Measurements from ENCODE around the gene SRC. TPM values are rescaled to one million over a fixed set of nuclear protein-coding genes. Genes with fewer than 3 reads are reported as not detected.
A peak's percentile ranks its signal among the peaks of the same experiment; 100 is the strongest.

Gene SRC
- polyA plus RNA-seq, 1 of the 3 experiments (the other 2 are of a cell fraction): 23.8 TPM

DNA sequence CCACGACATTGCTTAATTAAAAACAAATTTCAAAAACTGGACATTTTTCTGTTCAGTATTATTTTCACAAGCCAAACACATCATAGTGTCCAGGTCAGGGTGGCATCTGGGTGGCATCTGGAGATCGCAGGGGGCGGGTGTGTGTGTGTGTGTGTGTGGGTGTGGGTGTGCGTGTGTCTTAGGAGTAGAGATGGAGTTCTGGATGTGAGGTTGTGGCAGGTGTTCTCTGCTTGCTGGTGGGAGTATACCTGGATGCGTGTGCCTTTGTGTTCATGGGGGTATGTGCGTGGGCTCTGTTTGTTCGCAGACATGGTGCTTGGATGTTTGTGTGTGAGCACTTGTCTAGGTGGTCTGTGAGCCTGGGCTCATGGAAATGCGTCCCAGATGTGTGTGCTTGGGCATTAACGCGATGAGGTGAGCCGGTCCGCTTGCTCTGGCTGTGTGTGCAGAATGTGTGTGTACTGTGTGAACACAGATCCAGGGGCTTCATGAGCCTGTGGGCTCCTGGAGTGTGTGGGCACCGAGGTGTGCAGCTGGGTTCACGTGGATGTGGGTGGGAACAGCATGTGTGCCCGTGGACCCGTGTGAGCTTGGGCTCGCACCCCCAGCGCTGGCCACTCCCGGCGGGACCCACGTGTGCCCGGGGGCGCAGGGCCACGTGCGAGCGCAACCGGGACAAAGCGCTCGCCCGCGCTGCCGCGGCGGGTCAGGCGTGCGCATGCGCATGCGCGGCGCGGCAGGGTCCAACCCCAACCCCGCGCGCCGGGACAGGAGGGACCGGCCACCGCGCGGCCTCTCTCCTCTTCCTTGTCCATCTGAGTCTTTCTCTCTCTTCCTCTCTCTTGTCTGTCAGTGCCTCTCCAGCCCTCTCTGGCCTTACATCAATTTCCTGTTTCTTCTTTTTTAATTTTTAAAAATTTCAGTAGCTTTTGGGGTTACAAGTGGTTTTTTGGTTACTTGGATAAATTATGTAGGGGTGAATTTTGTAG is 60.4 kb downstream of the SRC start:
- peak; percentile 93 for DNase-seq
- Histone ChIP-seq H3K4me2 (peak overlapping the region; percentile 85), H2AFZ (ENCODE audit: low read depth) (peak overlapping the region; percentile 82), H3K9me2 (no peaks in the 10 kb centered on the region), H3K9me3 (no peaks in the 10 kb centered on the region), H3K79me2 (ENCODE audit: insufficient read depth) (no peaks in the 10 kb centered on the region), H3K4me3 (ENCODE audit: low read depth in 2 of 2, low read length in 1 of 2) (peak overlapping the region; percentile 21 to 58), H3K27me3 (ENCODE audit: insufficient read depth) (no peaks in the 10 kb centered on the region), H3F3A (replicated peaks; ENCODE audit: insufficient read depth) (peaks cover 16% of the 10 kb centered on the region), H4K20me1 (ENCODE audit: insufficient read depth) (no peaks in the 10 kb centered on the region), H3K4me1 (ENCODE audit: control insufficient read depth in 1 of 2, insufficient read depth in 2 of 2, low read depth in 1 of 2, low read length in 1 of 2) (peaks cover 0 to 41% of the 10 kb centered on the region in 2 experiments; a peak in 1 of 4 replicates), H3K9ac (peak overlapping the region; percentile 34; the same call in 1 of the 2 replicates), H3K27ac (ENCODE audit: low read depth in 2 of 2, low read length in 1 of 2) (peak overlapping the region in 1 of 2 experiments; percentile 85; a peak in 2 of 4 replicates), H3K36me3 (replicated peaks in 1 of 2; ENCODE audit: control insufficient read depth in 1 of 2, insufficient read depth in 2 of 2, low read length in 1 of 2) (peaks cover 3 to 19% of the 10 kb centered on the region in 2 experiments)
- 35% methylated on average over 16 of the region's 49 CpGs for WGBS (ENCODE audit: low lambda C conversion rate)
- ChIA-PET POLR2A (interaction anchor here (0.9 kb wide), 1 partner anchor 227 kb away, joined by 4 read pairs; the partner anchor contains the start of genes MROH8 and RPN2), CTCF (interaction anchor here (1.0 to 1.7 kb wide), 3 partner anchors 8 to 211 kb away, joined by 3 to 5 read pairs (median 4); no protein-coding TSS in a partner anchor)
- TF ChIP-seq, protein P1, sequence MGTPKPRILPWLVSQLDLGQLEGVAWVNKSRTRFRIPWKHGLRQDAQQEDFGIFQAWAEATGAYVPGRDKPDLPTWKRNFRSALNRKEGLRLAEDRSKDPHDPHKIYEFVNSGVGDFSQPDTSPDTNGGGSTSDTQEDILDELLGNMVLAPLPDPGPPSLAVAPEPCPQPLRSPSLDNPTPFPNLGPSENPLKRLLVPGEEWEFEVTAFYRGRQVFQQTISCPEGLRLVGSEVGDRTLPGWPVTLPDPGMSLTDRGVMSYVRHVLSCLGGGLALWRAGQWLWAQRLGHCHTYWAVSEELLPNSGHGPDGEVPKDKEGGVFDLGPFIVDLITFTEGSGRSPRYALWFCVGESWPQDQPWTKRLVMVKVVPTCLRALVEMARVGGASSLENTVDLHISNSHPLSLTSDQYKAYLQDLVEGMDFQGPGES (IDR thresholded peaks at IDR 0.05; ENCODE audit: low read depth, low read length): no peak
- TF ChIP-seq FOXJ3 (CRISPR knock-in tag; IDR thresholded peaks at IDR 0.05) (no peak), SIN3A (IDR thresholded peaks at IDR 0.05; ENCODE audit: borderline replicate concordance, low read depth, low read length) (no peak), YY1 (IDR thresholded peaks at IDR 0.05; ENCODE audit: low read depth) (no peak), RCOR1 (IDR thresholded peaks at IDR 0.05; ENCODE audit: low read length) (no peak), EP300 (IDR thresholded peaks at IDR 0.05; ENCODE audit: borderline replicate concordance in 1 of 2, low read depth in 1 of 2, low read length in 1 of 2) (peak in 1 of 2 experiments; percentile 15; a peak in 1 of 4 replicates), ELF1 (IDR thresholded peaks at IDR 0.05) (no peak), MEF2A (IDR thresholded peaks at IDR 0.05; ENCODE audit: borderline replicate concordance, low read depth) (no peak), TCF12 (IDR thresholded peaks at IDR 0.05) (no peak), NFIC (IDR thresholded peaks at IDR 0.05; ENCODE audit: borderline replicate concordance) (no peak), TAF1 (IDR thresholded peaks at IDR 0.05; ENCODE audit: borderline replicate concordance, low read depth, low read length) (no peak), SMC3 (IDR thresholded peaks at IDR 0.05; ENCODE audit: low read depth, low read length) (no peak), FOXM1 (IDR thresholded peaks at IDR 0.05; ENCODE audit: low read depth) (no peak), NRF1 (IDR thresholded peaks at IDR 0.05; ENCODE audit: low read depth, low read length) (peak; percentile 88), RAD21 (IDR thresholded peaks at IDR 0.05; ENCODE audit: low read length) (no peak), RXRA (IDR thresholded peaks at IDR 0.05; ENCODE audit: borderline replicate concordance, low read depth) (no peak), RFX5 (IDR thresholded peaks at IDR 0.05; ENCODE audit: low read length) (no peak), JUND (IDR thresholded peaks at IDR 0.05) (no peak), POLR2AphosphoS5 (IDR thresholded peaks at IDR 0.05; ENCODE audit: low read depth, low read length) (no peak; the same call in none of the 2 replicates), GATA2 (CRISPR knock-in tag; IDR thresholded peaks at IDR 0.05) (0 out of 2 replicates have a peak, but pooled peaks have one; percentile 30), TEAD4 (IDR thresholded peaks at IDR 0.05; ENCODE audit: borderline replicate concordance, insufficient read depth) (no peak), CHD2 (IDR thresholded peaks at IDR 0.05; ENCODE audit: low read length, partially characterized antibody) (no peak)
- TF ChIP-seq, protein P2, sequence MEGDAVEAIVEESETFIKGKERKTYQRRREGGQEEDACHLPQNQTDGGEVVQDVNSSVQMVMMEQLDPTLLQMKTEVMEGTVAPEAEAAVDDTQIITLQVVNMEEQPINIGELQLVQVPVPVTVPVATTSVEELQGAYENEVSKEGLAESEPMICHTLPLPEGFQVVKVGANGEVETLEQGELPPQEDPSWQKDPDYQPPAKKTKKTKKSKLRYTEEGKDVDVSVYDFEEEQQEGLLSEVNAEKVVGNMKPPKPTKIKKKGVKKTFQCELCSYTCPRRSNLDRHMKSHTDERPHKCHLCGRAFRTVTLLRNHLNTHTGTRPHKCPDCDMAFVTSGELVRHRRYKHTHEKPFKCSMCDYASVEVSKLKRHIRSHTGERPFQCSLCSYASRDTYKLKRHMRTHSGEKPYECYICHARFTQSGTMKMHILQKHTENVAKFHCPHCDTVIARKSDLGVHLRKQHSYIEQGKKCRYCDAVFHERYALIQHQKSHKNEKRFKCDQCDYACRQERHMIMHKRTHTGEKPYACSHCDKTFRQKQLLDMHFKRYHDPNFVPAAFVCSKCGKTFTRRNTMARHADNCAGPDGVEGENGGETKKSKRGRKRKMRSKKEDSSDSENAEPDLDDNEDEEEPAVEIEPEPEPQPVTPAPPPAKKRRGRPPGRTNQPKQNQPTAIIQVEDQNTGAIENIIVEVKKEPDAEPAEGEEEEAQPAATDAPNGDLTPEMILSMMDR (IDR thresholded peaks at IDR 0.05): no peak
- TF ChIP-seq, protein P3, sequence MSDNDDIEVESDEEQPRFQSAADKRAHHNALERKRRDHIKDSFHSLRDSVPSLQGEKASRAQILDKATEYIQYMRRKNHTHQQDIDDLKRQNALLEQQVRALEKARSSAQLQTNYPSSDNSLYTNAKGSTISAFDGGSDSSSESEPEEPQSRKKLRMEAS (IDR thresholded peaks at IDR 0.05; ENCODE audit: low read depth): peak; percentile 95
- TF ChIP-seq, protein P4, sequence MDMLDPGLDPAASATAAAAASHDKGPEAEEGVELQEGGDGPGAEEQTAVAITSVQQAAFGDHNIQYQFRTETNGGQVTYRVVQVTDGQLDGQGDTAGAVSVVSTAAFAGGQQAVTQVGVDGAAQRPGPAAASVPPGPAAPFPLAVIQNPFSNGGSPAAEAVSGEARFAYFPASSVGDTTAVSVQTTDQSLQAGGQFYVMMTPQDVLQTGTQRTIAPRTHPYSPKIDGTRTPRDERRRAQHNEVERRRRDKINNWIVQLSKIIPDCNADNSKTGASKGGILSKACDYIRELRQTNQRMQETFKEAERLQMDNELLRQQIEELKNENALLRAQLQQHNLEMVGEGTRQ (IDR thresholded peaks at IDR 0.05; ENCODE audit: borderline replicate concordance, low read depth, low read length): no peak
- TF ChIP-seq, protein P5, sequence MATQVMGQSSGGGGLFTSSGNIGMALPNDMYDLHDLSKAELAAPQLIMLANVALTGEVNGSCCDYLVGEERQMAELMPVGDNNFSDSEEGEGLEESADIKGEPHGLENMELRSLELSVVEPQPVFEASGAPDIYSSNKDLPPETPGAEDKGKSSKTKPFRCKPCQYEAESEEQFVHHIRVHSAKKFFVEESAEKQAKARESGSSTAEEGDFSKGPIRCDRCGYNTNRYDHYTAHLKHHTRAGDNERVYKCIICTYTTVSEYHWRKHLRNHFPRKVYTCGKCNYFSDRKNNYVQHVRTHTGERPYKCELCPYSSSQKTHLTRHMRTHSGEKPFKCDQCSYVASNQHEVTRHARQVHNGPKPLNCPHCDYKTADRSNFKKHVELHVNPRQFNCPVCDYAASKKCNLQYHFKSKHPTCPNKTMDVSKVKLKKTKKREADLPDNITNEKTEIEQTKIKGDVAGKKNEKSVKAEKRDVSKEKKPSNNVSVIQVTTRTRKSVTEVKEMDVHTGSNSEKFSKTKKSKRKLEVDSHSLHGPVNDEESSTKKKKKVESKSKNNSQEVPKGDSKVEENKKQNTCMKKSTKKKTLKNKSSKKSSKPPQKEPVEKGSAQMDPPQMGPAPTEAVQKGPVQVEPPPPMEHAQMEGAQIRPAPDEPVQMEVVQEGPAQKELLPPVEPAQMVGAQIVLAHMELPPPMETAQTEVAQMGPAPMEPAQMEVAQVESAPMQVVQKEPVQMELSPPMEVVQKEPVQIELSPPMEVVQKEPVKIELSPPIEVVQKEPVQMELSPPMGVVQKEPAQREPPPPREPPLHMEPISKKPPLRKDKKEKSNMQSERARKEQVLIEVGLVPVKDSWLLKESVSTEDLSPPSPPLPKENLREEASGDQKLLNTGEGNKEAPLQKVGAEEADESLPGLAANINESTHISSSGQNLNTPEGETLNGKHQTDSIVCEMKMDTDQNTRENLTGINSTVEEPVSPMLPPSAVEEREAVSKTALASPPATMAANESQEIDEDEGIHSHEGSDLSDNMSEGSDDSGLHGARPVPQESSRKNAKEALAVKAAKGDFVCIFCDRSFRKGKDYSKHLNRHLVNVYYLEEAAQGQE (IDR thresholded peaks at IDR 0.05; ENCODE audit: low read depth, low read length): no peak

Measured in SK-N-SH (cell line).